Posterior vena cava (tissue), 2 donors: Measurements from ENCODE around the gene ARL11. TPM values are rescaled to one million over a fixed set of nuclear protein-coding genes. Genes with fewer than 3 reads are reported as not detected.
"Not testable (repeated sequence)": the region's sequence is repeated elsewhere in the genome, so short reads cannot be mapped to it uniquely, and the experiment has no call there.

Source experiments
- DNase-seq: peaks from one replicate; pipeline ENCODE4 v3.0.0-alpha.2; 2020; ENCODE audit warnings: low spot score
- intact Hi-C, 2 donors: fragments of 100-400 bp; cut with DNase I; formaldehyde crosslinking; loops; one replicate each; pipeline versions ENCODE4 v1.14.1 to v1.14.2; 2022 to 2023
- long read RNA-seq, 2 donors: library from polyadenylated mRNA; unstranded; transcript quantifications; one replicate each; pipeline ENCODE4 v2.0.0, GENCODE V29; 2020 to 2021
- total RNA-seq, 2 donors: library from RNA; stranded (reverse); fragmentation: NEBNext Ultra II Directional; extraction: Animal tissue kit (Norgen Biotek cat#: 25700); gene quantifications; one replicate each; pipeline ENCODE4 v1.2.1, GENCODE V29; 2021
- donor health status: DM: yes; HTN: yes; CAD: no.
- donor health status: DM: yes; HTN: yes; CAD: no.

Gene ARL11
- total RNA-seq, result 1 to 10 TPM in 1 of 2 donors, under 1 TPM in 1; 0.71 to 1.9 TPM
- long read RNA-seq, donor 1, result 0 reads
- long read RNA-seq, donor 2, transcript ARL11-201 (2 exons, 3,760 nt), result major isoform, 6 of 8 reads
- long read RNA-seq, donor 2, partial matches to known transcripts, result 0 of 8 reads
- long read RNA-seq, donor 2, other reads (novel, unspliced or antisense), result 2 of 8 reads

DNA sequence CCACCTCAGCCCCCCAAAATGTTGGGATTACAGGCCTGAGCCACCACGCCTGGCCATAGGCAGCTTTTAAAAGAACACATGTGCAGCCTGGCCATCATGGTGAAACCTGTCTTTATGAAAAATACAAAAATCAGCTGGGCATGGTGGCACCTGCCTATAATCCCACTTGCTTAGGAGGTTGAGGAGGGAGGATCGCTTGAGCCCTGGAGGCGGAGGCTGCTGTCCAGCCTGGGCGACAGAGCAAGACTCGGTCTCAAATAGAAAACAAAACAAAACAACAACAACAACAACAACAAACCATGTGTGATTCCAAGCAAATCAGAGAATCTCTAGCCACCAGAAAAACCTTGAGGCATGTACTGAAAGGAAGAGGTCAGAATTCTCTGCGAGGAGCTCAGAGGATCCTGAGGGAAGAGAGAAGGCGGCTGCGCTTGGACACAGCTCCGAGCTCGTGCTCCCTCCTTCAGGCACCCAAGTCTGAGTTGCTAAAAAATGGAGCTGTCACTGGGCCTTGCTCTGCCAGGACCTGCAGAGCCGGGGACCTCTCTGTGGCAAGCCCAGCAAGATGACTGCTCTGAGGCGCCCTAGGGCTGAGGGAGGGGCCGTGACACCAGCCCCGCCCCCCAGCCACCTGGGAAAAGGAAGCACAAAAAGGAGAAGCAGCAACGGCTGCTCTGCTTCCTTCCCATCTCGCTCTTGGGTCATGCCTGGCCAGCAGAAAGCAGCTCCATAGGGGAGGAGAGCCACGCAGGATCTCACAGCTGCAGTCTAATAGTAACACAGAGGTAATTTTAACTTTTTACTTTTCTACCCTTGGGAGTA is at the start of gene ARL11:
Gene ARL11 (plus strand): TSS at position 677 of the 822 bp plus-strand sequence. CDS start 1,941 bp downstream, outside the sequence.
- DNase-seq, result peak; percentile 91
- intact Hi-C loops, result no loop called here

- intact Hi-C loops, result no loop called here
- no peak for DNase-seq
These were observed 48.8 kb upstream of the ARL11 start for GRCh38 chr13:49579501-49579900.

DNA sequence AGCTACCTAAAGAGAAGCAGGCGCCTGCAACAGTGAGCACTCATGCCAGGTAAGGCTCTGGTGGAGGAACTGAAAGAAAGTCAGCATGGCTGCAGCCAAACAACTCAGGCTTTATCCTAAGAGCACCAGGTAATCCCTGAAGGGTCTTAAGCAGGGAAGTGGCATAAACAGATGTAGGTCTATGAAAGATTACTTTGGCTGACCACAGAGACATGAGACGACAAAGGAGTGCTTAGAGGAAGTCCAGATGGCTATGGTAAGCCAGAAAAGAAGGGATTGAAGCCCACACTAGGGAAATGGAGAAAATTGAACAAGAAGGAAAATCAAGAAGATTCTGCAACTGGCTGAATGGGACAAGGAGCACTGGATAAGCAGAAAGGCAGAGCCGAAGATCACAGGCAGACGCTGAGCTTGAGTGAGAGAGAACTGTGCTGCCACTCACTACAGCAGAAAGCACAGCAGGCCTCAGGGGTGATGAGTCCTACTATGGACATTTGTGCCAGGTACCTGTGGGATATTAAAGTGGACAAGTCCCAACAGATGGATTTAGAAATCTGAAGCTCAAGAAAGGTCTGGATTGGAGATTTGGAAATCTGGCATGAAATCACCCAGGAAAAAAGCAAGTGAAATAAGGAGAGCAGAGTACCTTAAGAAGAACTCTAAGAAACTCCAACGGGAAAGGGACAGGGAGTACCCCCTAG is 47.2 kb upstream of the ARL11 start:
- DNase-seq, result no peak
- intact Hi-C loops, result no loop called here

DNA sequence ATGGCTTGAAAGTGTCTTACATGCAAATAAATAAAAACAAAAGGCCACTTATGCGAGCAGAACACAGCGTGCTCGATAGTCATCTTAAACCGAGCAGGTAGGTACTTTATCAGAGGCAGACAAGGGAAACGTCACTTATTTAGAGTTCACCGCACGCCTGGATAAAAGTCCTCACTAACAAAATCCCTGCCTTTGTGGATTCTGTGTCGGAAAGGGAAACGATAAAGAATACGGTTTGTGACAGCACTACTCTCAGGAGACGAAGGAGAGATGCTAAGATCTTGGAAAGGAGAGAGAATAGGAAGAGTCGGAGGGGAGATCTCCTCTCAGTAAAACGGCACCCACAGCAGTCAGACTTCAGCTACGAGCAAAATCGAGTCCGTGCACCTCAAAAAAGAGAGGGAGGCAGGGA is 43.5 kb upstream of the ARL11 start:
- intact Hi-C loops, result no loop called here
- no peak for DNase-seq

DNA sequence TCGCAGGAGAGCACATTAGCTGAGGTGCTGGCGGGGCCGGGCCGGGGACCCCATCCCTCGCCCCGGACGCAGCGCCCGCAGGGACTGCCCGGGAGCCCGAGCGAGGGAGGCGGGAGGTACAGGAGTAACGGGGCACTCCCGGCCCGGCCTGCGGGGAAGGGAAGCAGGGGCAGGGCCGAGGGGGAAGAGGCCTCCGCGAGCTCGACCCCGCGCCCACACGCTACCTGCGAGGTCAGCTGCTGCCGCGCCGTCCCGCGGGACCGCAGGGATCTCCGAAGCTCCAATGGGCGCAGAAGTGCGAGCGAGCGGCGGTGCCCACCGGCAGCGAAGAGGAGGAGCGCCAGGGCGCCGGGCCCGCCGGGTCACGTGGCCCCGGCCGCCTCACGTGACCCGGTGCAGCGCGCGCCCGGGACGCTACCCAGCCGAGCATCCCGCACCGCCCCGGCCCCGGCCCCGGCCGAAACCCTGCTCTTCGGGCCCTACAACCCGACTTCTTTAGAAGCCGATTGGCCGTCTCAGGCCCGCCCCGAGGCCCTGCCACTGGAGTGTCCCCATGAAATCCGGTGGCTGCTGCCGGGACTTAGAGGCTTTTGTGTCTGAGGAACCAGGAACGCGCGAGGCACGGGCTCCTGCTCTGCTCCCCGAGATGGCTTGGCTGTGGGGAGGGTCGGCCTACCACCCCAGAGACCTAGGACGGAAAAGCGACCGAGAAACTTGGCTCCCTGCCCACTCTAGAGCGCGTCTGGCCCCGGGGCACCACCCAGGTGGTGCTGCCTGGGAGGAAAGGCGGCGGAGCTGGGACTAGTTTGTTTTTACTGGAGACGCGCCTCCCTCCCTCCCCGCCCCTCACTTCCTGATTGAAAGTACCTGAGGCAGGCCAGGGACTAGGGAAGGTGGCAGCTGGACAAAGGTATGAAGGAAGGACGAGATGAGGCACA is 42.8 kb upstream of the ARL11 start, which contains the start of gene RCBTB1:
Gene RCBTB1 (minus strand): TSS at position 339 of the 938 bp plus-strand sequence. CDS start 18,279 bp downstream, outside the sequence.
- DNase-seq, result peak; percentile 86
- intact Hi-C loops, result no loop called here

DNA sequence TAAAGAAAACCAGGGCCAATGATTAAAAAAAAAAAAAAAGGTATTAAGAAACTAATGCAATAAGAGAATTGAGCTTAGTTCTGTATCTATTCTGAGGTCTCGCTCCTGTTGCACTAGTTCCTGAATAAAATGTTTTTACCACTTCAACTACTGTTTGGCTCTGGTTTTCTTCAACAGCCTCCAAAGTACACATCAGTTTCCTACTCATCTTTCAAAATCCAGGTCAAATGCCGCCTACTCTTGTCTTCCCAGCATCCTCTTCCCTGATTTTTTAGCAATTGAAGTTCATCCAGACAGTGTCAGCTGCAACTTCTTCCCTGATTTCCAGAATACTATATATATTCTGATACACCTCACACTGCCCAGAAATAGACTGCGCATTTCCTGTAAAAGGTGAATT is 41.6 kb upstream of the ARL11 start:
- no peak for DNase-seq
- intact Hi-C loops, result no loop called here

DNA sequence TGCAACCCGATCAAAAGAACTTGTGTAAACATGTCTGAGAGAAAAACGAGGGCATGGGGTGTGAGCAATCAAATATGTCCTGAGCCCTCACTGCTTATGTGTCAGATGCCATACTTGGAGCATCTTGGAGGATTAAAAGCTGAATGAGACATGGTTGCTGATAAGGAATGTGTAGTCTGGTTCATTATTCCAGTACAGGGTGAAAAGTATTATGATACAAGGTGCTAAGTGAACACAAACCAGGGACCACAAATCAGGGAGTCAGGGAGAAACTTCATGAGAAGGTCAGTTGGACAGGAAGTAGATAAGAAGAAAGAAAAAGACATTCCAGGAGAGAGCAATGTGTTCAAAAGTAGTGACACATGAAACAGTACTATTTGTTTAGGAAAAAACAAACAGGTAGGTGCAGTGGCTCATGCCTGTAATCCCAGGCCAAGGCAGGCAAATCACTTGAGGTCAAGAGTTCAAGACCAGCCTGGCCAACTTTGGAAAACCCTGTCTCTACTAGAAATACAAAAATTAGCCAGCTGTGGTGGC is 40.9 kb upstream of the ARL11 start:
- intact Hi-C loops, result no loop called here
- DNase-seq, result no peak

- intact Hi-C loops, DNase-seq: not testable (repeated sequence)
These were observed 37.6 kb upstream of the ARL11 start for GRCh38 chr13:49590714-49591113.

DNA sequence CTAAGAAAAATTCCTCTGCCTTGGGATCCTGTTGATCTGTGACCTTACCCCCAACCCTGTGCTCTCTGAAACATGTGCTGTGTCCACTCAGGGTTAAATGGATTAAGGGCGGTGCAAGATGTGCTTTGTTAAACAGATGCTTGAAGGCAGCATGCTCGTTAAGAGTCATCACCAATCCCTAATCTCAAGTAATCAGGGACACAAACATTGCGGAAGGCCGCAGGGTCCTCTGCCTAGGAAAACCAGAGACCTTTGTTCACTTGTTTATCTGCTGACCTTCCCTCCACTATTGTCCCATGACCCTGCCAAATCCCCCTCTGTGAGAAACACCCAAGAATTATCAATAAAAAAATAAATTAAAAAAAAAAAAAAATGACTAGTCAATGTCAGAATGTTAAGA is 34.4 kb upstream of the ARL11 start:
- intact Hi-C loops, DNase-seq: not testable (repeated sequence)

GRCh38 chr13:49594576-49594975 is 33.7 kb upstream of the ARL11 start:
- no peak for DNase-seq
- intact Hi-C loops, result no loop called here

DNA sequence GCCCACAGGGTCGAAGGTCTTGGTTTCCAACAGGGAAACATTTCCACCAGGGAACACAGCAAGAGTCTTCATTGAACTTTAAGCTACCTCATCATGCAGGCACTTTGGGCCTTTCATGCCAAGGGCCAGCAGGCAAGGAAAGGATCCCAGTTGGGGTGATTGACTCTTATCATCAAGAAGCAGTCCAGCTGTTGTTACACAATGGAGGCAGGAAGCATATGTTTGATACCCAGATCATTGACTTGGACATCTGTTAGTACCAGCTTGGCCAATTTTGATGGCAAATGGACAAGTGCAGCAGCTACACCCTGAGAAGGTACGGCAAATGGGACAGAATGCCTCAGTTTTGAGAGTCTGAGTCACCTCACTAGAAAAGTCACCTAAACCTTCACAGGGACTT is 32.1 kb upstream of the ARL11 start:
- DNase-seq, result no peak
- intact Hi-C loops, result no loop called here

DNA sequence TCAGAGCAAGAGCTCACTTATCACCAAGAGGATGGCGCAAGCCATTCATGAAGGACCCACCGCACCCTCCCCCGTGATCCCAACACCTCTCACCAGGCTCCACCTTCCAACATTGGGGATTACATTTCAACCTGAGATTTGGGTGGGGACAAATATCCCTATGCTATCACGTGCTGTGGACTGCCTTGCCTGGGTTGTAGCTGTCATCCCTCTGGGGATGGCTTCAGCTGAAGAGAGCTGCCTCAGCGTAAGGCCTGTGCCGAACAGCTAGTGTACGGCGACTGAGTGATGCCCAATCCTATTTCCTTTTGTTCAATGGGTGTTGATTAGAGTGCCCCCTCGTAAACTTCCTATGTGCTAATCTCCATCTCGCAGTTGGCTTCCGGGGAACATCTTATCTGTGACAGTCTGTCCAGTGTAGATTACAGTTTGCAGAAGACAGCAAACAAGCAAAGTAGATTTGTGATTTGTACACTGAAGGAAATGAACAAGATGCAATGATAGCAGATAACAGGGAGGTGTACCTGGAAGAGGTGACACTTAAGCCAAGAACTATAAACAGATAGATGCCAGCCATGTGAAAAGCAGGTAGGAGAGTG is 31.2 kb upstream of the ARL11 start:
- intact Hi-C loops, result no loop called here
- DNase-seq, result no peak

DNA sequence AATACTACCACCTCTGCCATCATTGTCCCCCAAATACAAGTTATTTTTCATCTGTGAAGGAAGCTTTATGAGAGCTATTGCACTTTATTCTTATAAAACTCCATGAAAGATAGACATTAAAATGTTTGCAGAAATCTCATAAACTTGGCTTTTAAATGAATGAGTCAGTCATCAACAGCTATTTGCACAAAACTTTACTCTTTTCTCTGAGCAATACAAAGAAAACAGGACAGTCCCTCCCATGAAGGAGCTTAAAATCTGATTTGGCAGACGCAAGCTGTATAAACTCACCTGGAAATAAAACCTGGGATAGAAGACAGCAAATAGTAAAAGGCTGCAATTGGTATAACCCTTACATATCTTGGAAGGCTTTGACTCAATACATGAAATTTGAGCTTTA is 26.3 kb upstream of the ARL11 start:
- intact Hi-C loops, result loop anchor here in 1 of 2 donors (10.0 kb wide), 1 partner anchor 297 kb away; no protein-coding TSS in a partner anchor
- DNase-seq, result no peak

DNA sequence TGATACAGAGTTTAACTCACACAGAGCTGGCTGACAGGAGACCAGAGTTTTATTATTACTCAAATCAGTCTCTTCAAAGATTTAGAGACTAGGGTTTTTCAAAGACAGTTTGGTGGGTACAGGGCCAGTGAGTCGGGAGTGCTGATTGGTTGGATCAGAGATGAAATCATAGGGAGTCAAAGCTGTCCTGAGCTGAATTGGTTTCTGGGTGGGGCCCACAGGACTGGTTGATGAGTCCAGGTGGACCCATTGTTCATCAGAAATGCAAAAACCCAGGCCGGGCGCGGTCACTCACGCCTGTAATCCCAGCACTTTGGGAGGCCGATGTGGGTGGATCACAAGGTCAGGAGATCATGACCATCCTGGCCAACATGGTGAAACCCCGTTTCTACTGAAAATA is 25.7 kb upstream of the ARL11 start:
- intact Hi-C loops, result loop anchor here in 1 of 2 donors (10.0 kb wide), 1 partner anchor 298 kb away; no protein-coding TSS in a partner anchor
- DNase-seq, result not testable (repeated sequence)

DNA sequence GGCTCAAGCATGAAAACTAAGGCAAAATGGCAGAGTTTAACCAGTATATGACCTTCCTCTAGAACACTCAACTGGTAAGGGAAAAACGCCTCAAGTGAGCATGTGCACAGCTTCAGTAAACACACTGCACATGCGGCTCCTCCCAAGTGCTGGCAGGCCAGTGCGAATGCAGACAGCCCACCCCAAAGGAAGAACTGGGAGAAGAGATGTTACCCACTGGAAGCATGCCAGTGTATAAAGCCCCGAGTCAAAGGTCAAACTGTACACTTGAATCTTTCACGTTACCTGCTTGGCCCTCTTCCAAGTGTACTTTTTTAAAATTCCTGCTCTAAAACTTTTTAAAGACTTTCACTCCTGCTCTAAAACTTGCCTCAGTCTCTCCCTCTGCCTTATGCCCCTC is 23.7 kb upstream of the ARL11 start:
- DNase-seq, result no peak
- intact Hi-C loops, result loop anchor here in 1 of 2 donors (10.0 kb wide), 1 partner anchor 300 kb away; no protein-coding TSS in a partner anchor

DNA sequence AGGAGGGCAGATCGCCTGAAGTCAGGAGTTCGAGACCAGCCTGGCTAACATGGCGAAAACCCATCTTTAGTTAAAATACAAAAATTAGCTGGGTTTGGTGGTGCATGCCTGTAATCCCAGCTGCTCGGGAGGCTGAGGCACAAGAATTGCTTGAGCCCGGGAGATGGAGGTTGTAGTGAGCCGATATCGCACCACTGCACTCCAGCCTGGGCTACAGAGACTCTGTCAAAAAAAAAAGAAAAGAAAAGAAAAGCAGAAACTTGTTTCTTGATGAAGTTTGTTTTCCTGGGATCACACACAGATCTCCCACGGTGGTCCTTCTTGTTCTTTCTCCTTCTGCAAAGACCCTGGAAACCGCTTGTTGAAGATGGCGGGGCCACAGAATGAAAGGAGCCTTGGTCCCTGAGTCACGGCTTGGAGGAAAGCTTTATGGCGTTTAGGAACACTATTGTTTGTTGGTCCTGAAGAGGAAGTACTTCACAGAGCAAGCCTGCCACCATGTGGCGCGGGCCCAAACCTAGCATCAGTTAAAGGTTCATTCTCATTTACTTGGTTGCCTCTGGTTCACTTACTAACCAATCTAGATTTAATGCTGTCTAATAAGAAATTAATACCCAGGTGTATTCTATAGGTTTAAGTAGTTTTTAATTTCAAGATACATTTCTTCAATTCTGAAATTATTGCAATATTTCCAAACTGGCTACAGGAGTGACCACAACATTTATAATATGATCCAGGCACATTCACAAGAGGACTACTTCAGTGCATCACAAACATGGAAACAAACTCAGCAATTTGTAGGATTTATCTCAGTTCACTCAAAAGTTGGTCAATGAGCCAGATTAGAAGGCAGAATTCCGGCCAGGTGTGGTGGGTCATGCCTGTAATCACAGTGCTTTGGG is 21.3 kb upstream of the ARL11 start:
- intact Hi-C loops, result loop anchor here (5.0 to 10.0 kb wide), 2 partner anchors 302 to 305 kb away; no protein-coding TSS in a partner anchor
- DNase-seq, result peak; percentile 96

DNA sequence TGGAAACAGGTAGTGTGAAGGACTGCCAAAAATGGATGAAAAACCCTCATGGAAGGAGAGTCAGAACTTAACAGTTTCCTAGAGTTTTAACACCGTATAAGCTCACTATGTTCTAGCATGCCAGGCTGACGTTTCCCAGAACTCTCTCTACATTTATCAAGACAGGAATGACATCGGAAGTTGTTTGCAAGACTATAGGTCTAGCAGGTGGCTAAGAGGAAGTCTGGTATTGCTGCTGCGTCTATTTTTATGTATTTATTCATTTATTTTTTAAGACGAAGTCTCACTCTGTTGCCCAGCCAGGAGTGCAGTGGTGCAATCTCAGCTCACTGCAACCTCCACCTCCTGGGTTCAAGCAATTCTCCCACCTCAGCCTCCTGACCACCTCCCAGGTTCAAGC is 20.5 kb upstream of the ARL11 start:
- intact Hi-C loops, result loop anchor here (5.0 to 10.0 kb wide), 2 partner anchors 303 to 305 kb away; no protein-coding TSS in a partner anchor
- DNase-seq, result no peak
